AG09309 (cell line): ENCODE measurements around the gene UCP2.

ENCODE experiments used
- DNase-seq: peaks from one replicate; pipeline ENCODE4 v3.0.0-alpha.2; 2010; ENCODE audit warnings: low read depth
- H3K4me3 ChIP-seq: 2 replicates; pipeline ENCODE4 v1.5.1; 2011; ENCODE audit warnings: mild to moderate bottlenecking, low read depth, low read length, moderate library complexity; ENCODE audit not compliant: control insufficient read depth
- CTCF ChIP-seq: IDR thresholded peaks from 2 replicates; pipeline ENCODE4 v1.5.1; 2011; ENCODE audit warnings: mild to moderate bottlenecking, low read depth, low read length, inconsistent platforms; ENCODE audit not compliant: insufficient read depth, control insufficient read depth; ENCODE audit errors: missing control alignments

UCP2 gene

DNA sequence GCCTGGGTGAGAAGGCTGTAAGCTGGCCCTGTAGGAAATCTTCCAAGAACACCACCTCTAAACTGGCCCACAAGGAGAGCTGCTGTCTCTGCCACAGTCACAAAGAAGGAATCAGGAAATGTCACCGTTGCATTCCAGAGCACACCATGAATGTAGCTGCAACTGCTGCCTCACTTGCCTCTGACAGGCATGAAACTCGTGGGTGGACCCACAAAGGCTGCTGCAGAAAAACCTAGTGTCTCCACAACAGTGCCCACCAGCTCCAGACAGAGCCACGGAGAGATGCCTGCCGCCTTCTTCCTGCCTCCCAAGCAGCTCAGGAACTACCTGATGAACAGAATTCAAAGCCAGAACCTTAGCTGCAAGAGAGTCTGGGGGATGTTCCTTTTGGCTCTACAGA is 21.3 kb downstream of the UCP2 start:
- no peak for DNase-seq
- no peak for TF ChIP-seq CTCF
- no peak overlapping the region for H3K4me3 ChIP-seq

DNA sequence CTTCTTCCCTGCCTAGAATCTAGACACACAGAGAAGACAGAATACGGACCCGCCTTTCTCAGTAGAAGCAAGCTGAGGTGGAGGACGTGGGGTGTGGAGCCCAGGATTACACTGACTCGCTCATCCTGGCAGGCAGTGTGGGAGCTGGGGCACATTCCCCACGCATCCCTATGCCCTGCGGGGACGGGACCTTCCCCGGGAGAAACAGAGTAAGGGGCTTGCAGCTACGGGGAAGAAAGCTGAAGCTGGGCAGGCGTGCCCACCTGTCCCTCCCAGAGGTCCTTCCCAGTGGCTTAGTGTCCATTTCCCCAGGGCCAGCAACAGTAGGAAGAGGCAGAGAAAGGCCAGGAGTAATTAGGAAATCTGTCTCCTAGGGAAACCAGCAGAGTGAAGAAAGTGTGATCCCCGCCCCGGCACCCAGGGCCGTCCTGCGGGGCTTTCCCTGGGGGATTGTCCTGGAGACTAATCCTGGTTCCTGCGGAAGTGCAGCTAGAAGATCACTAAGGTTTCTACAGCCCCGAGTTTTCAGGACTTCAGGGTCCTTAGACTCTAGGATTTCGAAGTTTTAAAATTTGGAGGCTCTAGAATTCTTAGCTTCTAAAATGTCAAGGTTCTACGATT is 24.0 kb downstream of the UCP2 start:
- no peak for DNase-seq
- TF ChIP-seq CTCF, result no peak
- H3K4me3 ChIP-seq, result no peak overlapping the region

- TF ChIP-seq CTCF, result no peak
- DNase-seq, result no peak
- H3K4me3 ChIP-seq, result no peak overlapping the region
Observed at GRCh38 chr11:73957654-73958361, 24.8 kb downstream of the UCP2 start.

DNA sequence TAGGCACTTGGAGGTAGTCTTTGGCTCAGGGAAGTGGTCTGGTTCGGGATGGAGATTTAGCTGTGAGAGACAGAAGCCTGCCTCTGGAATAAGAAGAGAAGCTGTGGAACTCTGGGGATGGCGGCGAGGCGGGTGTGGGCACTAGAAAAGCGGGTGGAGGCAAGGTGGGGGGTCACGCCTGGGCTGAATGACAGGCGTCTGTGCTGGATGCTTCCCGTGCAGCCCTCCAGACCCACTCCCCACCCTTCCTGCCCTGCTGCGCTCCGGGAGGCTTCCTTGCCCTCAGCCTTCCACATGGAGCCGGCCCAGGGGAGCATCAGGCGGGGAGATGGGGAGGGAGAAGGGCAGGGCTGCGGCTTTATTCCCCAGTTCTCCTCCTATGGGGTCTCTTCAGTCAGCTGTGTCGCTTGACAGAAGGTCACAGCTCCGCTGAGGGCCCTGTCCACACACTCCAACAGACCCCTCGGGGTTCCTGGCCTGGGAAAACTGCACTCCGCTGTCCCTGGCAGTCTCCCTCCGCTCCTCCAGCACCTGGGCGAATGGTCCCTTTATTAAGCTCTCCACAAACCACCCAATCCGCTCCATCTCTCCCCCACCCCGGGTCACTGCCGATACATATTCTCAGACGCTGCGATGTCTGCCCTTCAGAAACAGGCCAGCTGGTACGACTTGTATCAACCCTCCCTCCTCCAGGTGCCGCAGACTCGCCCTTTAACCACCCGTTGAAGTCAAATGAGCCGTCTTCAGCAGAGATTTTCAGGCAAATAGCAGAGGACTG is 25.6 kb downstream of the UCP2 start:
- no peak for TF ChIP-seq CTCF
- H3K4me3 ChIP-seq, result no peak overlapping the region
- no peak for DNase-seq

DNA sequence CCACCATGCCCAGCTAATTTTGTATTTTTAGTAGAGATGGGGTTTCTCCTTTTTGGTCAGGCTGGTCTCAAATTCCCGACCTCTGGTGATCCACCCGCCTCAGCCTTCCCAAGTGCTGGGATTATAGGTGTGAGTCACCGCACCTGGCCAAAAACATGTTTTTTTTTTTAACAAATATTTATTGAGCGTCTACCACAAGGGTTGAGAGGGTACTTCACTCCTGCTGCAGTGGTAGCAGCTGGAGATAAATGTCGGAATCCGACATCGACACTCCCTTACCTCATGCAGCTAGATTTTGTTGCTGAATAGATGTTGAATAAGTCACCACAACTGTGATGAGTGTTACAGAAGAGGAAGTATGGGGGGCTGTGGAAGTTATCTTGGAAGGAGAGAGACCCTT is 30.8 kb downstream of the UCP2 start:
- DNase-seq, result no peak
- no peak overlapping the region for H3K4me3 ChIP-seq
- TF ChIP-seq CTCF, result no peak

DNA sequence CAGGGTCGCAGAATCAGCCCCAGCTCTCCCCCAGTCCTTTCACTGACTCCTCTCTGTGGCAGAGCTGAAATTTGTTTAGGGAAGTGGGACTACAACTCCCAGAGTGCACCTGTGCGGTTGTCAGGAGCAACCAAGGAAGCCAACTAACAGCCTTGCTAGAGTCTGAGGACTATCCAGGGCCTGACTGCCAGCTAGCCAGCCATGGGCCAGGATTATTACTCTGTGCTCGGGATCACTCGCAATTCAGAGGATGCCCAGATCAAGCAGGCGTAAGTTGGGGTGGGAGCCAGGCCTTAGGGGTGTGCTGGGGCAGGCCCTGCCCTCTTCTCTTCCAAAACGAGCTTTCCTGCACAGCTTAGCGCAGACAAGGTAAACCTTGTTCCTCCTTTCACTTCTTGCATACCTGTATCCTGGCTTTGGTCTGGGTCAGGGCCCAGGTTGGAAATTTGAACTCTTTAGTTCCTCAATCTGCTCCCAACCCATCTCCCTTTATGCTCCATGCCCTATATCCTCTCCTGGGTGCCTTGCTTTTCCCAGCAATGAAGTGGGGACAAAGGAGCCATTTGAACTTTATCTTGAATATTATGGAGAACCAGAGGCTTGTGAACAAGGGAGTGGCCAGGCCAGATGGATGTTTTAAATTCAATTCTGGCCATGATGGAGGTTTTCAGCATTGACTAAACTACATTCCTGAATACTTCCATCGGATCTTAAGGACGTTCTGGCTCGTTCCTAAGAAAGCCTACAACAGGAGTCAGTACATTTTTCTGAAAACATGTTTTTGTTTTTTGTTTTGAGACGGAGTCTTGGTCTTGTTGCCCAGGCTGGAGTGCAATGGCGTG is 31.6 kb downstream of the UCP2 start, which contains the start of gene DNAJB13:
Gene DNAJB13 (plus strand): TSS at position 158 of the 842 bp plus-strand sequence. CDS start 44 bp downstream, at position 202.
- no peak for TF ChIP-seq CTCF
- DNase-seq, result no peak
- no peak within 1 kb of the TSS for H3K4me3 ChIP-seq
